Measurements from ENCODE around the gene NEU4. TPM values are rescaled to one million over a fixed set of nuclear protein-coding genes. Genes with fewer than 3 reads are reported as not detected.

NEU4 gene
- total and polyA plus RNA-seq, 7 donors = 0.36 to 66.1 (median 9.9) TPM; not detected in 1

- Histone ChIP-seq H3K9me3 (no peaks in the 10 kb centered on the region), H3K4me1 (peaks cover 0 to 20% (median 12%) of the 10 kb centered on the region in 4 donors), H3K36me3 (no peaks in the 10 kb centered on the region), H3K27me3 (peaks cover 0 to 24% (median 2%) of the 10 kb centered on the region in 3 donors), H3K4me3 (no peak overlapping the region), H3K27ac (no peak overlapping the region)
- 46 to 79% methylated on average over 28 of the region's 28 CpGs for WGBS, 2 donors
- intact Hi-C loops (cut with DNase I) = no loop called here
- peak; percentile 64 for DNase-seq
- no peak for TF ChIP-seq EP300 (IDR thresholded peaks at IDR 0.05)
- no peak for TF ChIP-seq CTCF (IDR thresholded peaks at IDR 0.05)
- no peak for TF ChIP-seq POLR2AphosphoS5 (IDR thresholded peaks at IDR 0.05)
- TF ChIP-seq POLR2A (IDR thresholded peaks at IDR 0.05) = no peak
Measured at GRCh38 chr2:241857041-241857541, 48.1 kb downstream of the NEU4 start.

- intact Hi-C loops (cut with DNase I) = no loop called here
- DNase-seq = peak; percentile 54
- no peak for TF ChIP-seq CTCF (IDR thresholded peaks at IDR 0.05)
- TF ChIP-seq POLR2A (IDR thresholded peaks at IDR 0.05) = no peak
- no peak for TF ChIP-seq POLR2AphosphoS5 (IDR thresholded peaks at IDR 0.05)
- no peak for TF ChIP-seq EP300 (IDR thresholded peaks at IDR 0.05)
- Histone ChIP-seq H3K27ac (no peak overlapping the region), H3K4me1 (peaks cover 0 to 20% (median 12%) of the 10 kb centered on the region in 4 donors), H3K27me3 (peaks cover 0 to 29% (median 7%) of the 10 kb centered on the region in 3 donors), H3K4me3 (no peak overlapping the region), H3K9me3 (no peaks in the 10 kb centered on the region), H3K36me3 (no peaks in the 10 kb centered on the region)
- WGBS, 2 donors = 69 to 82% methylated on average over 18 of the region's 18 CpGs
Measured at GRCh38 chr2:241857572-241858121, 48.7 kb downstream of the NEU4 start.

GRCh38 chr2:241858206-241859016 is 49.4 kb downstream of the NEU4 start, which contains the start of gene PDCD1:
Gene PDCD1, minus strand, starts transcription at chr2:241858894. Its CDS starts 56 bp downstream, at chr2:241858838.
- TF ChIP-seq CTCF (IDR thresholded peaks at IDR 0.05) (no peak), POLR2A (IDR thresholded peaks at IDR 0.05) (no peak), POLR2AphosphoS5 (IDR thresholded peaks at IDR 0.05) (no peak), EP300 (IDR thresholded peaks at IDR 0.05) (no peak)
- WGBS, 2 donors = 40 to 59% methylated on average over 28 of the region's 28 CpGs
- Histone ChIP-seq H3K27me3 (peaks cover 0 to 37% (median 15%) of the 10 kb centered on the region in 3 donors), H3K27ac (peak within 1 kb of the TSS in 3 of 4 donors; percentile 49 to 79 (median 71)), H3K4me3 (peak within 1 kb of the TSS in 2 of 4 donors; percentile 22 to 26), H3K4me1 (peaks cover 0 to 24% (median 15%) of the 10 kb centered on the region in 4 donors), H3K9me3 (no peaks in the 10 kb centered on the region), H3K36me3 (no peaks in the 10 kb centered on the region)
- peak; percentile 68 for DNase-seq
- intact Hi-C loops (cut with DNase I) = no loop called here

- no peak for DNase-seq
- Histone ChIP-seq H3K27ac (peak overlapping the region in 2 of 4 donors; percentile 71 to 79), H3K9me3 (no peaks in the 10 kb centered on the region), H3K36me3 (no peaks in the 10 kb centered on the region), H3K4me3 (no peak overlapping the region), H3K27me3 (peaks cover 0 to 43% (median 21%) of the 10 kb centered on the region in 3 donors), H3K4me1 (peaks cover 0 to 30% (median 19%) of the 10 kb centered on the region in 4 donors)
- 20 to 23% methylated on average over 9 of the region's 9 CpGs for WGBS, 2 donors
- TF ChIP-seq POLR2AphosphoS5 (IDR thresholded peaks at IDR 0.05) (no peak), POLR2A (IDR thresholded peaks at IDR 0.05) (no peak), EP300 (IDR thresholded peaks at IDR 0.05) (no peak), CTCF (IDR thresholded peaks at IDR 0.05) (no peak)
- intact Hi-C loops (cut with DNase I) = no loop called here
Measured at GRCh38 chr2:241859017-241859435, 50.0 kb downstream of the NEU4 start.

Data from sigmoid colon (tissue), 7 donors.